Measurements from ENCODE around the gene DNAJC6. TPM values are rescaled to one million over a fixed set of nuclear protein-coding genes. Genes with fewer than 3 reads are reported as not detected.
"Not testable (repeated sequence)": the region's sequence is repeated elsewhere in the genome, so short reads cannot be mapped to it uniquely, and the experiment has no call there.

The DNAJC6 gene
- total RNA-seq, 1 experiment from 2014 or later, result 2.2 TPM

DNA sequence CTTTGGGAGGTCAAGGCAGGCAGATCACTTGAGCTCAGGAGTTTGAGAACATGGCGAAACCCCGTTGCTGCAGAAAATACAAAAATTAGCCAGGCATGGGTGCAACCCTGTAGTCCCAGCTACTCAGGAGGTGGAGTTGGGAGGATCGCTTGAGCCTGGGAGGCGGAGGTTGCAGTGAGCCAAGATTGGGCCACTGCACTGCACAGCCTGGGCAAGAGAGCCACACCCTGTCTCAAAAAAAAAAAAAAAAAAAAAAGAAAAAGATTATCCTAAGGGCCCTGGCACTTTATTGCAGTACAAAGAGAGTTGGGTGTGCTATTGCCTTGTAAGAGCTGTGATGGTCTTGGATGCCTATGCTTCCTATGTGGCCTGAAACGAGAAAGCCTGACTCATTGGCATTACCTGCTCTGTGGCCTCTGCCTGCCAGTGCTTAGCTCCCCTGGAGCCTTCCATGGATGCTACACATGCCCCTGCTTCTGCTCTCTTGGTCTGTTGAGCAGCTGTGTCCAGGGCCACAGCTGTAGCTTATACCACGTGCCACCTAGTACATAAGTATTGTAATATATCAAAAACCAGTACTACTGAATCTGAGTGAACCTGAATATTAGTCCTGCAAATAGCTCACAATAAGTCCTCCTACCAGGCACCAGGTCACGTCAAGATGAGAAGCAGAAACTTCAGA, 45.8 kb downstream of the DNAJC6 start:
- DNase-seq (ENCODE audit: low spot score), result no peak

DNA sequence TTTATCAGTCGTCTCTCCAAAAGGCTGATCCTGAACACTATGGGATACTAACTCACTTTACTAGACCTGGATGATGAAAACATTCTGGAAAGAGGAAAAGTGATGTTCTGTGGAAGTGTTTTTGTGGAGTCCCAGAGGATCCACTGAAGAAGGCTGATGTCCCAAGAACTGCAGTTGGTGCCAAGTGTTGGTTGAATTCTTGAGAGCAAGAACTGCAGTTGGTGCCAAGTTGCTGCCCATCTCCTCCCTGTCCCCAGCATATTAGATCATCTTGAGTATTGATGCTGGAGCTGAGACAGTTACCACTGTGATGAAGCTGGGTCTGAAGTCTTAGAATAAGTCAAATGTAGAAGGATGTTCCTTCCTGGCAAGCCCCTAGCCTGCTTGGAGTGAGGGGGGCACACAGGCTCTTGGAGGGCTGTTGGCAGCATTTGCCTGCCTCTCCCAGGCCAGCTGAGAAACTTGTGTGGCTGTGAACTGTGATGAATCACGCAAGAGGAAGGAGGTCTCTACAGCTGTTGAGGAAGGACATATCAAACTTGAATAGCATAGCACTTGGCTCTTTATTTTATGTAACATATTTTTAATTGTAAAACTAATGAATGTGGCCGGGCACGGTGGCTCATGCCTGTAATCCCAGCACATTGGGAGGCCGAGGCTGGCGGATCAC, 48.1 kb downstream of the DNAJC6 start:
- DNase-seq (ENCODE audit: low spot score), result no peak

DNA sequence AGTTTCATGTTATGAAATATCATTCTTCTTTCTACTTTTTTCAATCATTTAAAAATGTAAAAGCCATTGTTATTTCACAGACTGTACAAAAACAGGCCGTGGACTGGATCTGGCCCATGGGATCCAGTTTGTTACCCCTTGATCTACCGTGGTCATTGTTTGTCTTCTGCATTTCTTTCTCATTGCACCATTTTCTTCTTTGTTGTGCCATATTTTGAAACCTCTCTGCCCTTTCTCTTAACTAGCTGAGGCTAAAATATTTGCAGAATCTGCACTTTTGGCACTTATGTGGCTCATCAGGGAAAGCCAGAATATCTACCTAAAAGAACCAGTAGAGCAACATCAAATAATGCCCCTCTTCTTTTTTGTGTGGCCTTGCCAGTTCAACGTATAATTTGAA, 50.5 kb downstream of the DNAJC6 start:
- no peak for DNase-seq (ENCODE audit: low spot score)

DNA sequence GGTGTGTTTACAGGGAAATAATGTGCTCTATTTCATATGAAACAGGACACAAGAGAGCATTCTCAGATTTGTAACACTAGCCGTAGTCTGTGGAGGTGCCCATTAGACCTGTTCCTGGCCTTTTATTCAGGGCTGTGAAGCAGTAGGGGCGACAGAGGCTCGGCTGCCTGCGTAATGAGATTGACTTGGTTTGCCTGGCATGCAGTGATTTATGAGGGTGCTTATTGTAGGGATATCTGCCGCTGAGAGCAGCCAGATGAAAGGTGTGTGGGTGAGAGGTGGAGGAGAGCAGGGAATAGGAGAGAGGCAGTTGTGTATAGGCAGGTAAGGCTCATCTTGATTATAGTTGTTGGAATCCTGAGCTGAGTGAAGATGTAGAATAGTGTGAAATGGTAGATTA, 51.3 kb downstream of the DNAJC6 start:
- DNase-seq (ENCODE audit: low spot score), result no peak

DNA sequence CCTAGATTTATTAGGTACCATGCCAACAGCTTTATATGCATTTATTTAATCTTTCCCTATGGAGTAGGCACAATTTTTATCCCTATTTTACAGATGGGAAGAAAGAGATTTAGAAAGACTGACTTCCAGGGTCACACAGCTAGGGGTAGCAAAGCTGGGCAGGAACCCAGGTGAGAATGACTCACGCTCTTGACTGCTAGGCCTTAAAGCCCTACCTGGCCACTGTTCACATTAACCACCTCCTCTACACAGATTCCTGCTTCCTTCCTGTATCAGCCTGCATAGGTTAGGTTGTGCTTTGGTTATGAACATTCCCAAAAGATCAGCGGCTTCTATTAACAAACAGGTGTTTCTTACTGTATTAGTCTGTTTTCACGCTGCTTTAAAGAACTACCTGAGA, 53.2 kb downstream of the DNAJC6 start:
- no peak for DNase-seq (ENCODE audit: low spot score)

DNA sequence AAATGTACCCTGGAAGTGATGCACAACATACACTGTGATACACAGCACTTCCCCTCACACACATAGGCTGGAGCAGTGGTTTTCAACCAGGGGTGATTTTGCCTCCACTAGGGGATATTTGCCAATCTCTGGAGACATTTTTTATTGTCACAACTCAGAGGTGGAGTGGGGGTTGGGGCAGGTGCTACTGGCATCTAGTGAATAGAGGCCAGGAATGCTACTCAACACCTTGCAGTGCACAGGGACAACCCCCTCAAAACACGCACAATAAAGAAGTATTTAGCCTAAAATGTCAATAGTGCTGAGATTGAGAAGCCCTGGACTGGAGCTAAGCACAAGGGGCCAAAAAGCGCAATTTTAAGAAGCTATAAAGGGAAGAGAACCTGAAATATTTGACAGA, 54.1 kb downstream of the DNAJC6 start:
- DNase-seq (ENCODE audit: low spot score), result no peak

DNA sequence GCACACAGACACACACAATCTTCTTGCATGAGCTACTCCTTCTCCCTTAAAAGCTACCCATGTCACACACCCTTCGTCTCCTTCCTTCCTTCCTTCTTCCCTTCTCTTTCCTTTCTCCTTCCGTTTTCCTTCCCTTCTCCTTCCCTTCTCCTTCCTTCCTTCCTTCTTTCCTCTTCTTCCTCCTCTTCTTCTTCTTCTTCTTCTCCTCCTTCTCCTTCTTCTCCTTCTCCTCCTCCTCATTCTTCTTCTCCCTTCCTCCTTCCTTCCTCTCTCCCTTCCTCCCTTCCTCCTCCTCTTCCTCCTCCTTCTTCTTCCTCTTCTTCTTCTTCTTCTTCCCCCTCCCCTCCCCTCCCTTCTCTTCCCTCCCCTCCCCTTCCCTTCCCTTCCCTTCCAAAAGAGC, 59.1 kb downstream of the DNAJC6 start:
- DNase-seq (ENCODE audit: low spot score), result no peak

DNA sequence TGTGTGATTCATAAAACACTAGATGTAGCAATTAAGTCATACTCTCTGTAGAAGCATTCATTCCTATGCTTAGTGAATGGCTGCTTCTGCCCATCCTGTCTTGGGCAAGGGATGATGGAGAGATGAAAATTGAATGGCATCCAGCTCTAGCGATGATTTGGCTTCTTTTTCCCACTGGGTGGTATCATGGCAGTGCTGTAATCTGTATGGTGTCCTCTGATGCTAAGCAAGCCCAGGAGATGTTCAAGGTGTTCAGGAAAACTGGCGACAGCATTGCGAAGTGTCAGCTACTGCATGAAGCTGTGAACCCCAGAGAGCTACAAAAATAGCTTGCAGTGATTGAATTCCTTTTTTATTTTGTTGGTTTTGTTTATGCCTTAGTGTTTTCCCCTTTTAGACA, 62.2 kb downstream of the DNAJC6 start:
- DNase-seq (ENCODE audit: low spot score), result no peak

DNA sequence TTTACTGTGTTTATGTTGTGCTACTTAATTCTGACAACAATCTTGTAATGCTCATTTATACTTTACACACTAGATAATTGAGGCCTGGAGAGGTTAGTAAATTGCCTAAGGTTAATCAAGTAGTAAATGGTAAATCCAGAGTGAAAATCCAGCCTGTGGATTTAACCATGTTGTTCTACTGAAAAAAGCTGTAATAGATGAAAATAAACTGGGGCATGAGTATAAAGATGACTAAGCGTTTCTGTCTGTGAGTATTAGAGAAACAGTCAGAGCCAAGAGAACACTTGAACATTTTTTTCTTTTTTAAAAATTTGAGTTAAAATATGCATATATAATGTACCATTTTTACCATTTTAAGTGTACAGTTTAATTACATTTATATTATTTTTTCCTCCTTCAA, 63.2 kb downstream of the DNAJC6 start:
- no peak for DNase-seq (ENCODE audit: low spot score)

DNA sequence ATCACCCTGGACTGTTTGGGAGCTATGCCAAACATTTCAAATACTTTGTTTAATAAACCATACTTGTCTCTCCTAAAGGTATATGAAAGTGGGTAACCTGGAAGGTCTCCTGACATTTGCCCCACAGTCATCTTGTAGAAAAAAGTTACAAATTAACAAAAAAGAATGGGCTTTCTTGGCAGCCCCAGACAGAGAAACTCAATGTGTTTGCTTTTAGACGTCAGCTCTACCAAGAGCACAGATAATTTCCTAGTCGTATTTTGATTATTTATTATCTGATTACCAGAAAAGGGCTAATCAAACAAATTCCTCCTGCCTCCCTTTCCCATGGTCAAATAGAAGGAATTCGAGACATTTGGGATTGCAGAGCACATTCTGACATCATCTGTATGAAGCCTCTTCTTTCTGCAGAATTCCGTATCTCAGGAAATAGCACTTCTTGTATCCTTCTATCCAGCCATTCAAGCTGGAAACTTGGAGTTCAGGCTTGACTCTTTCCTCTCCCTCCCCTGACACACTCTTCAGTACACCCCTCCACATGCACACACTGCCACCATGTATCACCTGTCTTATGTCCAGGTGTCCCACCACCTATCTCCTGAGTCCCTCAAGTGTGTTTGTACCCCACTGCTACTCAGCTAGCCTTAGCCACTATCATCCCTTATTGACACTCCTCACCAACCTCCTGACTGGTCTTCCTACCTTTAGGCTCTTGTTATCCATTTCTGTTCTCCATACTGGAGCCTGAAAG, 68.3 kb downstream of the DNAJC6 start:
- DNase-seq (ENCODE audit: low spot score), result no peak

DNA sequence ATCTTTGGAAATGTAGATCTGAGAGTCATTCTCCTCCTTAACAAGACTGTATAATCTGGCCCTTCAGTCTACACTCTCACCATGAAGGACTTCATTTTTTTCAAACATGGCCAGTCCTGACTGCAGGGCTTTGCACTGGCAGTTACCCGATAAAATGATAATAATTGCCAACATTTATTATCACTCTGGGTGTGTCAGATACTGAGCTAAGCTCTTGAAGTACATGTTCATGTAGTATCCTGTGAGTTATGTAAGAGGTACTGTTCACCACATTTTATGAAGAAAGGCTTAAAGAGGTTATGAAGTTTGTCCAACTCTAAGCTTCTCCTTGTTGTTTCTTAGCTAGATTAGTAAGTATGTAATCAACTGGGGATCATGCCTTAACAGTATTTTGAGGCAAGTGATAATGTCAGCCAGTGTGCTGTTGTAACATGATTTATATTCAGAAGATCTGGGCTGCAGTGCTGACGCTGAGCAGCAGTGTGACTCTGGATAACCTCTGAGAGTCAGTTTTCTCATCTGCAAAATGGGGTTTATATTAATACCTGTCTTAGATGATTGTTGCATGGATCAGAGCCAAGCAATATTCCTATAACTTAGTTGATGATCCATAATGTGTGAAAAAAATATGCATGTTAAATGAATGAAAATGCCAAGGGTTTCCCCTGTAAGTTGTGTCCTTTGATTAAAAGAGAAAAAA, 69.1 kb downstream of the DNAJC6 start:
- DNase-seq (ENCODE audit: low spot score), result no peak

DNA sequence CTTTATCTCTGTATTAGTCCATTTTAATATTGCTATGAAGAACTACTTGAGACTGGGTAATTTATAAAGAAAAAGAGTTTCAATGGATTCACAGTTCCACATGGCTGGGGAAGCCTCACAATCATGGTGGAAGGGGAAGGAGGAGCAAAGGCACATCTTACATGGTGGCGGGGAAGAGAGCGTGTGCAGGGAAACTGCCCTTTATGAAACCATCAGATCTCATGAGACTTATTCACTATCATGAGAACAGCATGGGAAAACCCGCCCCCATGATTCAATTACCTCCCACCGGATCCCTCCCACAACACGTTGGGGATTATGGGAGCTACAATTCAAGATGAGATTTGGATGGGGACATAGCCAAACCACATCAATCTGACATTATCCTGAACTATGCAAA, 75.1 kb downstream of the DNAJC6 start:
- not testable (repeated sequence) for DNase-seq (ENCODE audit: low spot score)

DNA sequence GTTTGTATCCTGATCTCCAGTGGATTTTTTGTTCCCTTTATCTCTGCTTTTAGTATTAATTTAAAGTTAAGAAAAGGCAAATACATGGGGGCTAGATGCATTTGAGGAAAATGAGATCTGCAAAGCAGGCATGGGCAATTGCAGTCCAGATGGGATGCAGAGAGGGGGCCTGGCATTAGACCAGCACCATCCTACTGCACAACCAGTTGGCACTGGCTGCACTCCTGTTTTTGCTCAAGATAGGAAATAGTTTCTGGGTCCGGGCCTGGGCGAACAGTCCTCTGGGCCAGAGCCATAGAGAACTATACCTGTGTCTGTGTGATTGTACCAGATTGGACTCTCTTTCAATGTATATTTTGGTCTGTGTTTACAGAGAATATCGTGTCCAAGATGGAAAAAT, 77.1 kb downstream of the DNAJC6 start:
- DNase-seq (ENCODE audit: low spot score), result no peak

DNA sequence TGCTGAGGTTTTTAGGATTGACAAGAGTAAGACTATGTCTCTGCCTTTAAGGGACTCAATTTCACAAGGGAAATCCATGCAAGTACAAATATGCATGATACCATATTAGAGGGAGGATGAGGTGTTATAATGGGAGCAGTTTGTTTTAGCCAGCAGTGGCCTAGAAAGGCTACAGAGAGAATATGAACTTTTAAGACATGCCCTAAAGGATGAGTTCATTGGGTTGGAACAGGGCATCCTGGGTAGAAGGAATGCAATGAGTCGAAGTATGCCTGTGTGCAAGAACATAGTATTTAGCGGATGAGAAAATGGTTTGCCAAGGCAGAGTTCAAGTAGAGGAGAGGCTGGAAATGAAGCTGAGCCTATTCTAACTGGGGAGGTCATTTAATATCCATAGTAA, 78.5 kb downstream of the DNAJC6 start:
- DNase-seq (ENCODE audit: low spot score), result no peak

DNA sequence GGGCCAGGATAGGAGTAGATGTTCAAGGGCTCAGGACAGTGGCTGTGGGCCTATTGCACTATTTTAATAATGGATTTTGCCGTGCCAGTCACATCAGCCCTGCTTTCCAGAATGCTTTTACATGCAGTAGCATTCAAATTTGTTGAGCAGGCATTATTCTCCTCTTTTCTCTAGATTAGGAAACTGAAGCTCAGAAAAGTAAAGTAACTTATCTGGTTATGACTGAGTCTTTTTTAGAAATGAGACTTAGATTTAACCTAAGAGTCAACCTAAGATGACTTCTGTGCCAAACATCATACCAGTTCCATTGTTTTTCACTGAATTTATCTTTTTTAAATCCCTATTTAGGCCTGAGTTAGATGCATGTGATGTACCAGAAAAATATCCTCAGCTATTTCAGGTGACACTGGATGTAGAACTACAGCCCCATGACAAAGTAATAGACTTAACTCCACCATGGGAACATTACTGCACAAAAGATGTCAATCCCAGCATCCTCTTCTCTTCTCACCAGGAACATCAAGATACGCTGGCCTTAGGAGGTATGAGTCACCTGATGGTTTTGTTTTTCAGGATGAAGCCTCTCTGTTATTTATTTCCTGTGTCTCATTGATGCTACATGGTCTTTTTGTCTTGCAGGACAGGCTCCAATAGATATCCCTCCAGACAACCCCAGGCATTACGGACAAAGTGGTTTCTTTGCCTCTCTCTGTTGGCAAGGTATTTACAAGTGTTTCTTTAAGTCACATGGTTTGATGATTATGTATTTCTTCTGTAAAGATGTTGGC, 79.8 kb downstream of the DNAJC6 start:
- peak; percentile 8 for DNase-seq (ENCODE audit: low spot score)

DNA sequence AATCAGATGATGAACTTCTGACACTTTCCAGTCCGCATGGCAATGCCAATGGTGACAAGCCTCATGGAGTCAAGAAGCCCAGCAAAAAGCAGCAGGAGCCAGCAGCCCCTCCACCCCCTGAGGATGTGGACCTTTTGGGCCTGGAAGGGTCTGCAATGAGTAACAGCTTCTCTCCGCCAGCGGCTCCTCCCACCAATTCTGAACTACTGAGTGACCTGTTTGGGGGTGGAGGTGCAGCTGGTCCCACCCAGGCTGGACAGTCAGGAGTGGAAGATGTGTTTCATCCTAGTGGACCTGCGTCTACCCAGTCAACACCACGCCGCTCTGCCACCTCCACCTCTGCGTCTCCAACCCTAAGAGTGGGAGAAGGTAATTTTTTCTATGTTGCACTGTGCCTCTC, 83.2 kb downstream of the DNAJC6 start:
- no peak for DNase-seq (ENCODE audit: low spot score)

DNA sequence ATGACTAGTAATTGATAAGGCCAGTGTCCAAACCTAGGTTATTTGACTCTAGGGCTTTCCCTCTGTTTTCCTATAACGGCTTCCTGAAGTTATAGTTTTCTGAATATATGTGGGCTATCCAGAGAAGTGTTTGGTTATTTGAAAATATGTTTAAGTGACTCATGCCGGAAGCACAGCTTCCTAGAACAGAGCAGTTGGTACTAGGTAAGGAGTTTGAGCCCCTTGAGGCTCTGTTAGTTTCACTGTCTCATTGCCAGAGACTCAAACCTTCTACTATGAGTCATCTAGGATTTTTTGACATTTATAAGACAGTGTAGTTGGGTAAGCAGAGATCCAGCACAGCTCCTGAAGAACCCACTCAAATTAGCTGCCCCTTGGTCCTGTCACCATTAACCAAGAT, 84.0 kb downstream of the DNAJC6 start:
- peak; percentile 50 for DNase-seq (ENCODE audit: low spot score)

DNA sequence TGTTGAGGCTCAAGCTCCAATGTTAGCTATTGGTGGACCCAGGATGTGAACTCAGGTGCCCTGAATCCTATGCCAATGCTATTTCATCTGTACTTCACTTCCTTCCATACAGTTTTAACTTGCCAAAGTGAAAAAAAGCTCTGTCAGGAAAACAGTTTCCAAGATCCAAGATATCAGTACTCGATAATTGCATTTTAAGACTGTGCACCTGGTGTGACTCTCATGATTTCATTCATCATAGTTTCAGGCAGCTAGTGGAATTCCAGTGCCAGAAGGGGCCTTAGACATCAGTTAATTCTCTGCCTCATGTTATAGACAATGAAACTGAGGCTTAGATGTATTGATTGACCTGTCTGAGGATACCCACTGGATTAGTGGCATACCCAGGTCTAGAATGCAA, 84.6 kb downstream of the DNAJC6 start:
- no peak for DNase-seq (ENCODE audit: low spot score)

DNA sequence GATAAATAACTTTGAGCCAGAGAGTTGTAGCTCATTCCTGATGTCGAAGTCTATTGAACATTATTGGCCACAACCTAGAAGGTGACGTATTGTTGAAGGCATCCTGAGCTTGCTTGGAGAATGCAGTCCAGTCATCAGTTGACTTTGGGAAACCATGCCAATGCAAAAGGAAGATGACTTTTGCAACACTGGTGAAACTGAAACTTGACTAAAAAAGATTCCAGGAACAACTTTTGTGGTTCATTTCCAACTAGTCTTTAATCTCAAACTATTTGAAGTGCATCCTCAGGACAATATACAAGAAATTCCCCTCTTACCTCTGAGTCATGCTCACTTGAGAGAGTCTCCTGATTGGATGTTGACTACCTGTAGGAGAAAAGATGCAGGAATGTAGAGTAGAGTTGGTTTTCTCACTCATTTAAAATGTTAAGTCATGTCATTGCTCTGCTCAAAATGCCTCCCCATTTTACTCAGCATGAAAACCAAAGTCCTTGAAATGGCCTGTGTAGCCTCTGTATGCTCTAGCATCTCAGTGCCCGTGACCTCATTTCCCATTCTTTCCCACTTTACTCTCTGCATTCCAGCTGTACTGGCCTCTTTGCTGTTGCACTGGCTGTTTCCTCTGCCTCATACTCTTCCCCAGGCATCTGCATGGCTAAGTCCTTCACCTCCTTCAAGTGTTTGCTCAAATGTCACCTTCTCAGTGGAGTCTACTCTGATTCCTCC, 86.7 kb downstream of the DNAJC6 start:
- DNase-seq (ENCODE audit: low spot score), result peak; percentile 18

DNA sequence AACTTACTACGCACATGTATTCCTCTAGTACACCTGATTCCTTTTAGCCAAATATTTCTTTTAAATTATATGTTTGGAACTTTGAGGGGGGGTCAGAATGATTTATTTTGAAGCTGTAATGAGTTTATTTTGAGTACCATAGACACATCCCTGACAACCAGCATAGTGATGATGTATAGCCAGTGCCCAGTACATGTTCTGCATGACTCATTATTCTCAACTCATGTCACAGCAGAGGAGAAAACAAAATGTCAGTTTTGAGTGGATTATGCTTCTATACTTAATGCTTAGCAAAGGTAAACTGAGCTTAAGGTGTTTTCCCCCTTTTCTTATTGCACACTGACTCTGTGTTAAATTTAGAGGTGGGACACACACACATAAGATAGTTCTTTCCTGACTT, 88.7 kb downstream of the DNAJC6 start:
- DNase-seq (ENCODE audit: low spot score), result no peak

DNA sequence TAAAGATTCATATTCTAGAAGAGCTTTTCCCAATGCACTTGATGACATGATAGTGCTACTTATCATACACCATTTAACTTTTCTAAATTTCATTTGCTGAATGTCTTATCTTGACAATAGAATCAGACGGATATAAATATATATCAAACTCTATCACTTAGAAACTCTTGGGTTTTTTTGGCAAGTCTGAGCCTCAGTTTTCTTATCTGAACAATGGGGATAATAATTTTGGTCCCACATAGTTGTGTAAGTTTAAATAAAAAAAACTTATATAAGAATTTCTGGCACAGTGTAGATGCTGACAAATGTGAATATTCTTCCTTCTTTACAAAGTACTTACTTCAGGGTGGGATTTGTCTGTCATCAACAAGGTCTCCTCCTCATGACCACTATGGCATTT, 89.7 kb downstream of the DNAJC6 start:
- DNase-seq (ENCODE audit: low spot score), result no peak
